SU-DHL-6 (cell line): Measurements from ENCODE around the gene DMD.

ENCODE experiments used
- H2AFZ ChIP-seq: fragments of 200-600 bp; sonication (generic); 2 replicates; pipeline ENCODE4 v1.6.1; 2014; ENCODE audit warnings: low read depth, mild to moderate bottlenecking, moderate library complexity, mixed read lengths, antibody characterized with exemption, low read length; ENCODE audit not compliant: severe bottlenecking
- H3F3A ChIP-seq: fragments of 200-600 bp; shearing (Covaris generic); 2 replicates; pipeline ENCODE4 v1.6.0; 2016; ENCODE audit warnings: antibody characterized with exemption, mild to moderate bottlenecking; ENCODE audit not compliant: insufficient read depth
- H3K27ac ChIP-seq: fragments of 200-600 bp; sonication (generic); 2 replicates; pipeline ENCODE4 v1.5.1; 2016; ENCODE audit warnings: low read depth, mild to moderate bottlenecking, low read length, moderate library complexity, mixed read lengths
- H3K27me3 ChIP-seq: fragments of 200-600 bp; sonication (generic), shearing (Covaris generic); 2 replicates; pipeline ENCODE4 v1.6.0; 2014; ENCODE audit warnings: mild to moderate bottlenecking, low read length
- H3K36me3 ChIP-seq: fragments of 200-600 bp; sonication (generic); 2 replicates; pipeline ENCODE4 v1.6.1; 2014; ENCODE audit warnings: mild to moderate bottlenecking, low read length, mixed read lengths
- H3K4me2 ChIP-seq: fragments of 300-600, 200-600 bp; shearing (Covaris generic), sonication (generic); 2 replicates; pipeline ENCODE4 v1.6.0; 2014; ENCODE audit warnings: low read length, low read depth, mild to moderate bottlenecking; ENCODE audit not compliant: poor library complexity, severe bottlenecking
- H3K4me3 ChIP-seq: fragments of 200-600 bp; sonication (generic); 2 replicates; pipeline ENCODE4 v1.5.1; 2014; ENCODE audit warnings: antibody characterized with exemption, low read length, mild to moderate bottlenecking, mixed read lengths; ENCODE audit not compliant: insufficient read depth, poor library complexity, severe bottlenecking
- H3K79me2 ChIP-seq: fragments of 200-600 bp; sonication (generic); 2 replicates; pipeline ENCODE4 v1.6.1; 2014; ENCODE audit warnings: mild to moderate bottlenecking, low read length, moderate library complexity; ENCODE audit not compliant: insufficient read depth
- H3K9ac ChIP-seq: fragments of 200-600 bp; sonication (generic); 2 replicates; pipeline ENCODE4 v1.7.0; 2014; ENCODE audit warnings: mild to moderate bottlenecking, low read length
- H3K9me2 ChIP-seq: fragments of 200-600 bp; sonication (generic); replicated peaks from 2 replicates; pipeline ENCODE4 v1.6.1; 2014; ENCODE audit warnings: low read length; ENCODE audit not compliant: insufficient read depth
- H3K9me3 ChIP-seq: fragments of 200-600 bp; sonication (generic); 2 replicates; pipeline ENCODE4 v1.6.1; 2014; ENCODE audit warnings: low read length, mixed read lengths; ENCODE audit not compliant: insufficient read depth
- H4K20me1 ChIP-seq: fragments of 200-600 bp; sonication (generic); 2 replicates; pipeline ENCODE4 v1.6.1; 2014; ENCODE audit warnings: low read depth, mild to moderate bottlenecking, antibody characterized with exemption, low read length, moderate library complexity, mixed read lengths
- CTCF ChIP-seq: fragments of 200-600 bp; sonication (generic); IDR thresholded peaks from one replicate; pipeline ENCODE4 v1.5.1; 2017; ENCODE audit warnings: antibody characterized with exemption, mild to moderate bottlenecking, low read length, moderate library complexity; ENCODE audit not compliant: insufficient read depth, poor library complexity, severe bottlenecking
- EZH2phosphoT487 ChIP-seq: fragments of 200-600 bp; sonication (generic), shearing (Covaris generic); conservative IDR thresholded peaks from 2 replicates; pipeline ENCODE4 v1.6.1; 2018; ENCODE audit warnings: mild to moderate bottlenecking, antibody characterized with exemption, low read length, moderate library complexity, mixed read lengths

DMD gene

GRCh38 chrX:31545191-31545590, 1666.2 kb downstream of the DMD start:
- Histone ChIP-seq H3K9ac (no peak overlapping the region), H3K4me3 (no peak overlapping the region), H3K36me3 (no peaks in the 10 kb centered on the region), H3K4me2 (no peak overlapping the region), H3K79me2 (no peaks in the 10 kb centered on the region), H2AFZ (no peak overlapping the region), H3K9me2 (no peaks in the 10 kb centered on the region), H3K27me3 (no peaks in the 10 kb centered on the region), H3K9me3 (no peaks in the 10 kb centered on the region), H3K27ac (no peak overlapping the region), H3F3A (no peaks in the 10 kb centered on the region), H4K20me1 (no peaks in the 10 kb centered on the region)
- TF ChIP-seq CTCF (no peak), EZH2phosphoT487 (no peak)

- no peak overlapping the region for H3K27ac ChIP-seq
- no peaks in the 10 kb centered on the region for H3F3A ChIP-seq
- no peaks in the 10 kb centered on the region for H3K9me2 ChIP-seq
- no peaks in the 10 kb centered on the region for H3K36me3 ChIP-seq
- H4K20me1 ChIP-seq, result no peaks in the 10 kb centered on the region
- no peak overlapping the region for H3K4me3 ChIP-seq
- H3K9me3 ChIP-seq, result no peaks in the 10 kb centered on the region
- H3K9ac ChIP-seq, result no peak overlapping the region
- TF ChIP-seq CTCF (no peak), EZH2phosphoT487 (no peak)
- H3K79me2 ChIP-seq, result no peaks in the 10 kb centered on the region
- H2AFZ ChIP-seq, result no peak overlapping the region
- no peaks in the 10 kb centered on the region for H3K27me3 ChIP-seq
- H3K4me2 ChIP-seq, result no peak overlapping the region
Measured at GRCh38 chrX:31543634-31544033, 1667.7 kb downstream of the DMD start.

GRCh38 chrX:31542566-31542965, 1668.8 kb downstream of the DMD start:
- Histone ChIP-seq H3K27ac (no peak overlapping the region), H4K20me1 (no peaks in the 10 kb centered on the region), H3K9ac (no peak overlapping the region), H3K4me3 (no peak overlapping the region), H3K27me3 (no peaks in the 10 kb centered on the region), H3K36me3 (no peaks in the 10 kb centered on the region), H3K79me2 (no peaks in the 10 kb centered on the region), H3F3A (no peaks in the 10 kb centered on the region), H3K9me3 (no peaks in the 10 kb centered on the region), H3K9me2 (no peaks in the 10 kb centered on the region), H3K4me2 (no peak overlapping the region), H2AFZ (no peak overlapping the region)
- TF ChIP-seq EZH2phosphoT487 (no peak), CTCF (no peak)
